Activated CD8-positive, alpha-beta T cell treated with anti-CD3 and anti-CD28 coated beads for 36 hours (primary cell): ENCODE results near the gene SBNO2. TPM values are rescaled to one million over a fixed set of nuclear protein-coding genes. Genes with fewer than 3 reads are reported as not detected.

Source experiments
- ATAC-seq: fragments of 200-7000 bp; cut with Tn5 transposase; one replicate; pipeline ENCODE4 v1.10.0; 2021; ENCODE audit warnings: mild to moderate bottlenecking, moderate library complexity
- CTCF ChIA-PET: fragments of 350-600 bp; sonication (Branson Sonifier 250); formaldehyde crosslinking; loops from one replicate; lab custom pipeline; 2021; ENCODE audit warnings: antibody characterized with exemption; lab: Charles Lee
- POLR2A ChIA-PET: fragments of 350-600 bp; sonication (Branson Sonifier 250); formaldehyde crosslinking; loops from one replicate; lab custom pipeline; 2021; ENCODE audit warnings: antibody characterized with exemption; lab: Charles Lee
- DNase-seq: peaks from one replicate; pipeline ENCODE4 v3.0.0-alpha.2; 2020
- H3K27ac Mint-ChIP-seq: one replicate; pipeline ENCODE4 v1.8.0; 2021; ENCODE audit warnings: mild to moderate bottlenecking, mixed read lengths
- H3K27me3 Mint-ChIP-seq: one replicate; pipeline ENCODE4 v1.8.0; 2021; ENCODE audit warnings: mixed read lengths
- H3K36me3 Mint-ChIP-seq: one replicate; pipeline ENCODE4 v1.8.0; 2021; ENCODE audit warnings: low read depth, mixed read lengths
- H3K4me1 Mint-ChIP-seq: one replicate; pipeline ENCODE4 v1.8.0; 2021; ENCODE audit warnings: low read depth, mixed read lengths
- H3K4me3 Mint-ChIP-seq: one replicate; pipeline ENCODE4 v1.8.0; 2021; ENCODE audit warnings: mild to moderate bottlenecking, moderate library complexity, mixed read lengths
- H3K9me3 Mint-ChIP-seq: one replicate; pipeline ENCODE4 v1.8.0; 2021; ENCODE audit warnings: mixed read lengths
- intact Hi-C: fragments of 100-400 bp; cut with micrococcal nuclease; formaldehyde crosslinking; loops from one replicate; pipeline ENCODE4 v1.10.0; 2022
- total RNA-seq, 2 experiments: library from RNA; stranded (reverse); gene quantifications; one replicate each; pipeline ENCODE4 v1.2.3, GENCODE V29; 2021
- TF ChIP-seq, protein P1 (sequence below): fragments of 200-600 bp; IDR thresholded peaks from one replicate; pipeline ENCODE4 v1.8.0; 2022; ENCODE audit warnings: antibody characterized with exemption, mild to moderate bottlenecking

SBNO2 gene
- total RNA-seq, 2 experiments from 2014 or later: 41.7 to 42.0 TPM

DNA sequence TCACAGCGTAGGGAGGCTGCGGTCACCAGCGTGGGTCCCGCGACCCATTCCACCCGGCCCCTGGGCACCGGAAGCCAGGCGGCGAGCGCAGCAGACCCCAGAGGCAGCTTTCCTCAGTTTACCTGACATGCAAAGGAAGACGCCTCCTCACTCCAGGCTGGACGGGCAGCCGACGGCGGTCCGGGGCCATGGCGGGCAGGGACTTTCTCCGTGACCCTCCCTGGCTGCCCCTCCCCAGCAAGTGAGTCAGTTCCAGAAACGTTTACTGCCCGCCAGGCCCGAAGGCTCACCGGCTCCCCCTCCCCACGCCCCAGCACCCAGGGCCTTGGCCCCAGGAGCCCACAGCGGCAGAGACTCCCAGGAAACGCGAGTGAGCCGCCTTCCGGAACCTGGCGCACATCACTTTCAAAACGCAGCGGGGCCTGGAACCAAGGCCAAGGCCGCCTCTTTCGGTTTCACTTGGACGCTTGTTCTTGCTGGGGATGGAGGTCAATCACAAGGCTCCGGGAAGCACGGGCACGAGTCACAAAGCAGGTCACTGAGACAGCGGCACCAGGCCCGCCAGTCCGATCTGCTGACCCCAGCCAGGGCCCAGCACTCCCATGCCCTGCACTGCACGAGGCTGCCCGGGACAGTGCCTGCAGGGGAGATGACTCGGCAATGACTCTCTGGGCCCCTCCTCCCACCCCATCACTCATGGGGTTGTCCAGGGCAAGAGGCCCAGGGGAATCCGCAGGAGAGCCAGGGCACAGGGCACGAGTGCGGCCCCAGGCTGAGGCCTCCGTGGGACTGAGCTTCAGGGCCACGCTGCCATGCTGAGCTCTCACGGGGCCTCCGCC is 5.3 kb downstream of the SBNO2 start:
- intact Hi-C loops: no loop called here
- Mint-ChIP-seq H3K27me3 (no peaks in the 10 kb centered on the region), H3K36me3 (peaks cover 8% of the 10 kb centered on the region), H3K27ac (no peak overlapping the region), H3K4me3 (no peak overlapping the region), H3K9me3 (no peaks in the 10 kb centered on the region), H3K4me1 (peaks cover 24% of the 10 kb centered on the region)
- no peak for DNase-seq
- TF ChIP-seq, protein P1, sequence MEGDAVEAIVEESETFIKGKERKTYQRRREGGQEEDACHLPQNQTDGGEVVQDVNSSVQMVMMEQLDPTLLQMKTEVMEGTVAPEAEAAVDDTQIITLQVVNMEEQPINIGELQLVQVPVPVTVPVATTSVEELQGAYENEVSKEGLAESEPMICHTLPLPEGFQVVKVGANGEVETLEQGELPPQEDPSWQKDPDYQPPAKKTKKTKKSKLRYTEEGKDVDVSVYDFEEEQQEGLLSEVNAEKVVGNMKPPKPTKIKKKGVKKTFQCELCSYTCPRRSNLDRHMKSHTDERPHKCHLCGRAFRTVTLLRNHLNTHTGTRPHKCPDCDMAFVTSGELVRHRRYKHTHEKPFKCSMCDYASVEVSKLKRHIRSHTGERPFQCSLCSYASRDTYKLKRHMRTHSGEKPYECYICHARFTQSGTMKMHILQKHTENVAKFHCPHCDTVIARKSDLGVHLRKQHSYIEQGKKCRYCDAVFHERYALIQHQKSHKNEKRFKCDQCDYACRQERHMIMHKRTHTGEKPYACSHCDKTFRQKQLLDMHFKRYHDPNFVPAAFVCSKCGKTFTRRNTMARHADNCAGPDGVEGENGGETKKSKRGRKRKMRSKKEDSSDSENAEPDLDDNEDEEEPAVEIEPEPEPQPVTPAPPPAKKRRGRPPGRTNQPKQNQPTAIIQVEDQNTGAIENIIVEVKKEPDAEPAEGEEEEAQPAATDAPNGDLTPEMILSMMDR: no peak
- ChIA-PET CTCF (no interaction called here), POLR2A (no interaction called here)
- ATAC-seq: peak; percentile 25

DNA sequence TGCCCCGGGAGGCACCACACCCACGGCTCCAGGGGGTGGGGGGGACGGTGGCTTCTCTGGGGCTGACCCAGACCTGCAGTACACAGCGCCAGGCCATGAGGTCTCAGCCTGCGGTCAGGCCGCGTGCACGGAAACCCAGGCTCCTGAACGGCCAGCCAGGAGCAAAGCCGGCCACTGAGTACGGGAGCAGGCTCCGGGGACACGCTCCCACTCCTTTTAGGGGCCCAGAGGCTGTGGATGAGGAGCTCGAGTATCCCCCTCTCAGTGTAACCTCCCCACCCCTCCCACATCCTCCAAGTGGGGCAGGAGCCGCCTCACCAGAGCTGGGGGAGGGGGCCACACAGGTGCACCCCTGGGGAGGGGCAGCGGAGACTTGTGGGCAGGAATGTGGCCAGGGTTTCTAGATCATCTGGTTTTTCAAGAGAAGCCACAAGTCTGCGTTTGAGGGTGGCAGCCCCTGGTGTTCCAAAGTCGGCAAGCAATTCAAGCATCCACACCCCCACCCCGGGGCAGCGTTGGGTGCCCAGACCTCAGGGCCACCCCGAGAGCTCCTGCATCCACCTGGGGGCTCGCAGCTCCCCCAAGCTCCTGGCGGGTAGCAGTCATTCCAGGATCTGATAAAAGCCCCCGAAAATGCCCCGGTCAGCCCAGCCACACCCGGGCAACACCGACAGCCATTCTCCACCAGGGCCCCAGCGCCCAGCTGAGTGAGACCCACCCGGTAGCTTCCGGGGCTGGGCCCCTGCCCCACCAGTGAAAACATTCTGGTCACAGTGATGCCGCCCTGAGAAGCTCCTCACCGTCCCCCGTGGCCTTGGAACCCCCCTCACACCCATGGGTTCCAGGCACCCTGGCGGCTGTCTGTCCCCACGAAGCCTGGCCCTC is 6.1 kb downstream of the SBNO2 start:
- ChIA-PET POLR2A (interaction anchor here (1.3 to 1.9 kb wide), 3 partner anchors 13 to 557 kb away, joined by 3 to 7 read pairs (median 6); no protein-coding TSS in a partner anchor), CTCF (no interaction called here)
- no peaks in the 10 kb centered on the region for H3K9me3 Mint-ChIP-seq
- H3K27me3 Mint-ChIP-seq: no peaks in the 10 kb centered on the region
- DNase-seq (no peak), ATAC-seq (no peak)
- H3K4me3 Mint-ChIP-seq: no peak overlapping the region
- H3K27ac Mint-ChIP-seq: no peak overlapping the region
- intact Hi-C loops: no loop called here
- H3K36me3 Mint-ChIP-seq: peaks cover 8% of the 10 kb centered on the region
- H3K4me1 Mint-ChIP-seq: peaks cover 24% of the 10 kb centered on the region
- TF ChIP-seq, protein P1: no peak

DNA sequence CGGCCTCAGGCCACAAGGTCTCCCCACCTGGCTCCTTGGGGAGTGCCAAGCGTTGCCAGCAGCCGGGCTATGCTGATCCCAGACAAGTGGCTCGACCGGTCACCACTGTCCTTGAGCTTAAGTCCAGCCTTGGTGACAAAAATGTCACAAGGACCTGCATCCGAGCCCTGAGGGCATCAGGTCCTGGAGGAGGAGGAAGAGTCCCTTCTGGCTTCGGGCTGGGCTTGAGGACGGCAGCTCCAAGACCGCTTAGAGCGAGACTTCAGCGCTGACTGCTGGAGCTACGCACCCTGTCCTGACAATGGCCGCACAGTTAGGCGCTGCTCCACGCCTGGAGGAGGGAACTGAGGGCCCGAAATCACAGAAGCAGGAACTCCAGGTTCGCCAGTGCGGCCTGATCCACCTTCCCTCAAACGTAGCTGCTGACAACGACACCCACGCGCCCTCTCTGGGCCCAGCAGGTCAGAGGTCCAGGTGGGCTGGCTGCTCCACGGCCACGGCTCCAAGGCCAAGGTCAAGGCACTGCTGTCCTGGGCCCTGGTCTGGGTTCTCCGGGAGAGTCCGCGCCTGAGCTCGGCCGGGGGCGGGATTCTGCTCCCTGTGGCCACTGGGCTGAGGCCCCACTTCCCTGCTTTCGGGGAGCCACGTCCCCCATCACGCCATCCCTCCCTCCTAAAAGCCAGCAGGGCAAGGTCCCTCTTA is 7.0 kb downstream of the SBNO2 start:
- ChIA-PET POLR2A (interaction anchor here (1.3 to 1.9 kb wide), 3 partner anchors 12 to 556 kb away, joined by 3 to 7 read pairs (median 6); no protein-coding TSS in a partner anchor), CTCF (no interaction called here)
- H3K4me1 Mint-ChIP-seq: peaks cover 23% of the 10 kb centered on the region
- H3K4me3 Mint-ChIP-seq: no peak overlapping the region
- H3K36me3 Mint-ChIP-seq: peaks cover 8% of the 10 kb centered on the region
- TF ChIP-seq, protein P1: no peak
- H3K27ac Mint-ChIP-seq: no peak overlapping the region
- intact Hi-C loops: no loop called here
- no peaks in the 10 kb centered on the region for H3K27me3 Mint-ChIP-seq
- DNase-seq (no peak), ATAC-seq (no peak)
- no peaks in the 10 kb centered on the region for H3K9me3 Mint-ChIP-seq

DNA sequence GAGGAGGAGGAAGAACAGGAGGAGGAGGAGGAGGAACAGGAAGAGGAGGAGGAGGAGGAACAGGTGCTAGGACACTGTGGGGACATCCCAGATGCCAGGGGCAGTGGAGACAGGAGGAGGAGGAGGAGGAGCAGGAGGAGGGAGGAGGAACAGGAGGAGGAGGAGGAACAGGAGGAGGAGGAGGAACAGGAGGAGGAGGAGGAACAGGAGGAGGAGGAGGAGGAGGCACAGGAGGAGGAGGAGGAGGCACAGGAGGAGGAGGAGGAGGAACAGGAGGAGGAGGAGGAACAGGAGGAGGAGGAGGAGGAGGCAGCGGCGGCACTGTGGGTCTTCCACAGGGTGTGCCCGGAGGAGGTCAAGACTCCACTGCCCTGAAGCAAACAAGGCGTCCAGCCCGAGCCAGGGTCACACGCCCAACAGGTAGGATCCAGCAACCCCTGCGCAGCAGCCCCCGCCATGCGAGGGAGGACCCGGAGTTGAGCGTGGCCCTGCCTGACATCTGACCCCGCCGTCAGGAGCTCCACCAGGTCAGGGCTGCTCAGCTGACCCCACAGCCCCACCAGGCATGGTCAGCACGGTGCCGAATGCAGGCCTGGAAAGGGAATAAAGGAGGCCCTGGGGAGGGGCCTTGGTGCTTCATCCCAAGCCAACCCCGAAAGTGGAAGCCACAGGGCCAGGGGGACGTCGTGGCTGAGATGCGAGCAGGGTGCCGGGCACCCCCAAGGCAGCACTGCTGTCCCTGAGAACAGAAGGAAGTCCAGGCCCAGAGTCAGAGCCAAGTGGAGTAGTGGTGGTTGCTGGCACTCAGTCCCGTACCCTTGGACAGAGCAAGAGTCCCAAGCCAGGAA is 9.2 kb downstream of the SBNO2 start:
- H3K9me3 Mint-ChIP-seq: no peaks in the 10 kb centered on the region
- peaks cover 11% of the 10 kb centered on the region for H3K4me1 Mint-ChIP-seq
- H3K36me3 Mint-ChIP-seq: peaks cover 3% of the 10 kb centered on the region
- no peaks in the 10 kb centered on the region for H3K27me3 Mint-ChIP-seq
- DNase-seq (no peak), ATAC-seq (no peak)
- TF ChIP-seq, protein P1: no peak
- intact Hi-C loops: no loop called here
- no peak overlapping the region for H3K4me3 Mint-ChIP-seq
- ChIA-PET CTCF (no interaction called here), POLR2A (no interaction called here)
- H3K27ac Mint-ChIP-seq: no peak overlapping the region
